B cell (primary cell): ENCODE results near the gene EFCAB14. TPM values are rescaled to one million over a fixed set of nuclear protein-coding genes. Genes with fewer than 3 reads are reported as not detected.

ENCODE experiments used
- ATAC-seq: fragments of 200-7000 bp; cut with Tn5 transposase; one replicate; pipeline ENCODE4 v1.10.0; 2021; ENCODE audit warnings: low read depth, mild to moderate bottlenecking, moderate number of reproducible peaks, moderate library complexity
- CTCF ChIA-PET: fragments of 350-600 bp; sonication (Branson Sonifier 250); formaldehyde crosslinking; loops from one replicate; lab custom pipeline; 2021; ENCODE audit warnings: antibody characterized with exemption, inconsistent platforms; lab: Charles Lee
- POLR2A ChIA-PET: fragments of 350-600 bp; sonication (Branson Sonifier 250); formaldehyde crosslinking; loops from one replicate; lab custom pipeline; 2021; ENCODE audit warnings: antibody characterized with exemption; lab: Charles Lee
- DNase-seq: peaks from one replicate; pipeline ENCODE4 v3.0.0; 2013
- H2AFZ ChIP-seq: 2 replicates; pipeline ENCODE4 v1.6.1; 2012; ENCODE audit warnings: mild to moderate bottlenecking, low read depth, low read length; ENCODE audit not compliant: insufficient read depth, poor library complexity, severe bottlenecking
- H3K27ac ChIP-seq, 2 donors: 1 replicate in 1 of 2; 2 replicates in 1 of 2; pipeline ENCODE4 v1.5.1; 2012 to 2013; ENCODE audit warnings: low read length in 2 of 2, mild to moderate bottlenecking in 2 of 2, moderate library complexity in 1 of 2
- H3K27me3 ChIP-seq, 4 experiments: fragments of 200-600 bp in 1 of 4; sonication (generic) in 1 of 4; replicated peaks in 1 of 4; 1 replicate in 2 of 4; 2 replicates in 2 of 4; pipeline versions ENCODE4 v1.6.1 to v1.7.0; 2013 to 2016; ENCODE audit warnings: low read length in 3 of 4, mild to moderate bottlenecking in 2 of 4, mixed read lengths in 1 of 4, moderate library complexity in 1 of 4; ENCODE audit not compliant: insufficient read depth in 4 of 4, control insufficient read depth in 3 of 4; ENCODE audit errors: control extremely low read depth in 1 of 4
- H3K36me3 ChIP-seq, 2 experiments: replicated peaks in 1 of 2; 1 replicate in 1 of 2; 2 replicates in 1 of 2; pipeline versions ENCODE4 v1.6.1 to v1.7.1; 2013; ENCODE audit warnings: low read length in 1 of 2; ENCODE audit not compliant: insufficient read depth in 2 of 2, control insufficient read depth in 1 of 2; ENCODE audit errors: control extremely low read depth in 1 of 2, extremely low read depth in 1 of 2
- H3K4me1 ChIP-seq, 2 donors: fragments of 200-600 bp in 1 of 2; sonication (generic) in 1 of 2; 1 replicate in 1 of 2; 2 replicates in 1 of 2; pipeline versions ENCODE4 v1.5.1 to v1.6.1; 2013 to 2017; ENCODE audit warnings: low read length in 2 of 2; ENCODE audit not compliant: control insufficient read depth in 2 of 2, insufficient read depth in 2 of 2
- H3K4me2 ChIP-seq: replicated peaks from 2 replicates; pipeline ENCODE3; 2012; ENCODE audit warnings: mild to moderate bottlenecking, low read depth, low read length; ENCODE audit not compliant: poor library complexity, severe bottlenecking
- H3K4me3 ChIP-seq, 5 experiments: fragments of 200-600 bp in 1 of 5; sonication (generic) in 1 of 5; 1 replicate in 3 of 5; 2 replicates in 2 of 5; pipeline versions ENCODE4 v1.5.1 to v1.7.0; 2011 to 2016; ENCODE audit warnings: low read length in 4 of 5, mild to moderate bottlenecking in 4 of 5, low read depth in 2 of 5, control low read depth in 1 of 5, moderate library complexity in 1 of 5; ENCODE audit not compliant: insufficient read depth in 1 of 5; ENCODE audit errors: control extremely low read depth in 1 of 5, extremely low read depth in 1 of 5
- H3K79me2 ChIP-seq: fragments of 200-600 bp; sonication (generic); one replicate; pipeline ENCODE4 v1.6.0; 2016; ENCODE audit warnings: low read length; ENCODE audit not compliant: control insufficient read depth, insufficient read depth
- H3K9ac ChIP-seq: fragments of 200-600 bp; sonication (generic); 2 replicates; pipeline ENCODE4 v1.6.1; 2017; ENCODE audit warnings: mild to moderate bottlenecking, low read length, moderate library complexity
- H3K9me3 ChIP-seq, 3 donors: one replicate each; pipeline versions ENCODE4 v1.6.1 to v1.7.1; 2013; ENCODE audit warnings: low read length in 2 of 3; ENCODE audit not compliant: control insufficient read depth in 2 of 3, insufficient read depth in 1 of 3; ENCODE audit errors: control extremely low read depth in 1 of 3
- H4K20me1 ChIP-seq: 2 replicates; pipeline ENCODE4 v1.6.0; 2012; ENCODE audit warnings: mild to moderate bottlenecking, low read length; ENCODE audit not compliant: insufficient read depth, control insufficient read depth, poor library complexity, severe bottlenecking
- H3K27ac Mint-ChIP-seq: one replicate; pipeline ENCODE4 v1.8.0; 2021; ENCODE audit warnings: mixed read lengths
- H3K27me3 Mint-ChIP-seq: one replicate; pipeline ENCODE4 v1.8.0; 2021; ENCODE audit warnings: mixed read lengths
- H3K4me1 Mint-ChIP-seq: one replicate; pipeline ENCODE4 v1.8.0; 2021; ENCODE audit warnings: mixed read lengths
- H3K4me3 Mint-ChIP-seq: one replicate; pipeline ENCODE4 v1.8.0; 2021; ENCODE audit warnings: mixed read lengths
- H3K9me3 Mint-ChIP-seq: one replicate; pipeline ENCODE4 v1.8.0; 2022; ENCODE audit warnings: mixed read lengths; ENCODE audit not compliant: insufficient read depth
- CTCF ChIP-seq: fragments of 200-600 bp; IDR thresholded peaks from one replicate; pipeline ENCODE4 v1.8.0; 2022; ENCODE audit warnings: antibody characterized with exemption, mild to moderate bottlenecking
- EZH2 ChIP-seq: IDR thresholded peaks from 2 replicates; pipeline ENCODE4 v1.6.1; 2012; ENCODE audit warnings: borderline replicate concordance, low read depth, mild to moderate bottlenecking, moderate library complexity, low read length; ENCODE audit not compliant: insufficient read depth, poor library complexity, severe bottlenecking
- WGBS: methylation state at CpG from one replicate; pipeline ENCODE4 v1.1.5; 2013; ENCODE audit warnings: missing lambda C conversion rate; ENCODE audit not compliant: insufficient coverage; 5-methylcytosine and 5-hydroxymethylcytosine counted together
- intact Hi-C: fragments of 100-400 bp; cut with micrococcal nuclease; formaldehyde crosslinking; loops from one replicate; pipeline ENCODE4 v1.10.0; 2022
- polyA plus RNA-seq: library from polyadenylated mRNA; depleted of rRNA; stranded (reverse); fragments of >200 nt; gene quantifications from 2 replicates; pipeline ENCODE4 v1.2.3, GENCODE V29; 2012
- total RNA-seq, 2 donors: library from RNA; stranded (reverse); fragments of 120-200 nt in 1 of 2; gene quantifications; 1 replicate in 1 of 2; 2 replicates in 1 of 2; pipeline versions ENCODE4 v1.2.3 to v1.2.4, GENCODE V29; 2013 to 2022

Gene EFCAB14
- total and polyA plus RNA-seq, 2 donors (not counting 1 experiment from before 2014, with no cell fraction given): 22.8 to 98.8 TPM

GRCh38 chr1:46764402-46764801, 45.5 kb upstream of the EFCAB14 start:
- no peak for ATAC-seq
- H2AFZ ChIP-seq: no peak overlapping the region
- H3K27me3 Mint-ChIP-seq: peaks cover 48% of the 10 kb centered on the region
- H3K36me3 ChIP-seq: no peaks in the 10 kb centered on the region
- CTCF ChIA-PET: interaction anchor here (0.9 kb wide), 1 partner anchor 10 kb away, joined by 3 read pairs; no protein-coding TSS in a partner anchor
- H3K27ac ChIP-seq: no peak overlapping the region
- H3K9ac ChIP-seq: no peak overlapping the region
- H3K4me3 Mint-ChIP-seq: no peak overlapping the region
- intact Hi-C loops: no loop called here
- DNase-seq: no peak
- H3K4me3 ChIP-seq: no peak overlapping the region
- no peaks in the 10 kb centered on the region for H4K20me1 ChIP-seq
- no peaks in the 10 kb centered on the region for H3K4me1 ChIP-seq
- H3K9me3 Mint-ChIP-seq: peaks cover 4% of the 10 kb centered on the region
- no peaks in the 10 kb centered on the region for H3K4me1 Mint-ChIP-seq
- H3K9me3 ChIP-seq: peaks cover 1 to 20% (median 7%) of the 10 kb centered on the region in 3 donors
- no peak overlapping the region for H3K27ac Mint-ChIP-seq
- peaks cover 0 to 25% (median 4%) of the 10 kb centered on the region in 4 experiments for H3K27me3 ChIP-seq
- WGBS: 54% methylated on average over 2 of the region's 2 CpGs
- POLR2A ChIA-PET: no interaction called here
- TF ChIP-seq EZH2 (no peak), CTCF (no peak)
- H3K79me2 ChIP-seq: no peaks in the 10 kb centered on the region
- H3K4me2 ChIP-seq: no peak overlapping the region

DNA sequence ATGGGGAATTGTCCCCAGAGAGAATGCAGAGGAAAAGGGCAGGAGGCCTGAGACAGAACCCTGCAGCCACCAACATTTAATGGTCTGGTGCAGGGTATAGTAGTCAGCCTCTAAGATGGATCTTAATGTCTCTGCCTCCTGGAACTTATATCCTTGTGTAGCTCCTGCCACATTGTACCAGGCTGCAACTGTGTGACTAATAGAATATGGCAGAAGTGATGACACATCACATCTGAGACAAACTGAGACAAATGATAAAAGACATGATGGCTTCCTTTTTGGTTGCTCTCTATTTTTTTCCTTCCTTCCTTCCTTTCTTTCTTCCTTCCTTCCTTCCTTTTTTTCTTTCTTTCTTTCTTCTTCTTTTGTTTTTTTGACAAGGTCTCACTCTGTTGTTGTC, 42.8 kb upstream of the EFCAB14 start:
- Mint-ChIP-seq H3K27ac (no peak overlapping the region), H3K4me3 (no peak overlapping the region), H3K4me1 (no peaks in the 10 kb centered on the region), H3K27me3 (peaks cover 46% of the 10 kb centered on the region), H3K9me3 (peaks cover 4% of the 10 kb centered on the region)
- POLR2A ChIA-PET: no interaction called here
- peaks cover 0 to 6% (median 2%) of the 10 kb centered on the region in 3 donors for H3K9me3 ChIP-seq
- no peaks in the 10 kb centered on the region for H4K20me1 ChIP-seq
- H3K4me2 ChIP-seq: no peak overlapping the region
- CTCF ChIA-PET: no interaction called here
- H3K4me1 ChIP-seq: no peaks in the 10 kb centered on the region
- peaks cover 0 to 16% (median 3%) of the 10 kb centered on the region in 4 experiments for H3K27me3 ChIP-seq
- TF ChIP-seq CTCF: no peak
- no peak for TF ChIP-seq EZH2
- H3K36me3 ChIP-seq: no peaks in the 10 kb centered on the region
- no peak for DNase-seq
- no peaks in the 10 kb centered on the region for H3K79me2 ChIP-seq
- intact Hi-C loops: no loop called here
- H2AFZ ChIP-seq: no peak overlapping the region
- no peak overlapping the region for H3K9ac ChIP-seq
- H3K27ac ChIP-seq: no peak overlapping the region
- ATAC-seq: no peak
- H3K4me3 ChIP-seq: no peak overlapping the region
